ENCODE data around the gene BBC3. TPM values are rescaled to one million over a fixed set of nuclear protein-coding genes. Genes with fewer than 3 reads are reported as not detected.
"Not testable (repeated sequence)": the region's sequence is repeated elsewhere in the genome, so short reads cannot be mapped to it uniquely, and the experiment has no call there.

Gene BBC3
- total RNA-seq = 12.2 TPM

- FAIRE-seq = no peak
- no peak for DNase-seq (ENCODE audit: low spot score in 2 of 2)
Measured at GRCh38 chr19:47230921-47231214, at the start of gene BBC3. Gene BBC3 (minus strand): TSS chr19:47231199. CDS start chr19:47228431, 2,768 bp downstream.

- DNase-seq (ENCODE audit: low spot score in 2 of 2) (no peak), FAIRE-seq (no peak)
Measured at GRCh38 chr19:47280183-47280797, 49.3 kb upstream of the BBC3 start.

GRCh38 chr19:47276513-47276912 is 45.5 kb upstream of the BBC3 start:
- not testable (repeated sequence) for DNase-seq (ENCODE audit: low spot score in 2 of 2); FAIRE-seq

GRCh38 chr19:47275791-47276461 is 44.9 kb upstream of the BBC3 start:
- FAIRE-seq (no peak), DNase-seq (ENCODE audit: low spot score in 2 of 2) (peak in 1 of 2 donors; percentile 19)

- peak in 1 of 2 donors; percentile 3 for DNase-seq (ENCODE audit: low spot score in 2 of 2)
- FAIRE-seq = no peak
Measured at GRCh38 chr19:47274891-47275761, 44.1 kb upstream of the BBC3 start.

- FAIRE-seq (no peak), DNase-seq (ENCODE audit: low spot score in 2 of 2) (peak; percentile 94 to 95)
Measured at GRCh38 chr19:47274071-47274890, 43.3 kb upstream of the BBC3 start, which contains the start of gene INAFM1. Gene INAFM1 (plus strand): TSS chr19:47274885. CDS start chr19:47274920, 35 bp downstream.

- no peak for FAIRE-seq
- DNase-seq (ENCODE audit: low spot score in 2 of 2) = peak; percentile 95 to 96
Measured at GRCh38 chr19:47273313-47274070, 42.5 kb upstream of the BBC3 start.

- FAIRE-seq (no peak), DNase-seq (ENCODE audit: low spot score in 2 of 2) (peak; percentile 50 to 66)
Measured at GRCh38 chr19:47272448-47273312, 41.7 kb upstream of the BBC3 start.

- no peak for FAIRE-seq
Measured at GRCh38 chr19:47271949-47272348, 41.0 kb upstream of the BBC3 start.

GRCh38 chr19:47270408-47270807 is 39.4 kb upstream of the BBC3 start:
- no peak for FAIRE-seq
- DNase-seq (ENCODE audit: low spot score in 2 of 2) = no peak

More at GRCh38 chr19:47271949-47272348, 41.0 kb upstream of the BBC3 start:
- no peak for DNase-seq (ENCODE audit: low spot score in 2 of 2)

GRCh38 chr19:47269596-47269995 is 38.6 kb upstream of the BBC3 start:
- FAIRE-seq = no peak
- no peak for DNase-seq (ENCODE audit: low spot score in 2 of 2)

GRCh38 chr19:47268028-47268427 is 37.0 kb upstream of the BBC3 start:
- FAIRE-seq (no peak), DNase-seq (ENCODE audit: low spot score in 2 of 2) (no peak)

GRCh38 chr19:47267350-47267759 is 36.4 kb upstream of the BBC3 start:
- no peak for FAIRE-seq
- DNase-seq (ENCODE audit: low spot score in 2 of 2) = peak; percentile 73 to 75

GRCh38 chr19:47266401-47266941 is 35.5 kb upstream of the BBC3 start:
- FAIRE-seq (no peak), DNase-seq (ENCODE audit: low spot score in 2 of 2) (peak in 1 of 2 donors; percentile 28)

GRCh38 chr19:47264629-47265028 is 33.6 kb upstream of the BBC3 start:
- FAIRE-seq (no peak), DNase-seq (ENCODE audit: low spot score in 2 of 2) (no peak)

GRCh38 chr19:47261946-47262793 is 31.2 kb upstream of the BBC3 start:
- not testable (repeated sequence) for DNase-seq (ENCODE audit: low spot score in 2 of 2); FAIRE-seq

GRCh38 chr19:47260476-47260875 is 29.5 kb upstream of the BBC3 start:
- DNase-seq (ENCODE audit: low spot score in 2 of 2) (no peak), FAIRE-seq (no peak)
